ENCODE results near the gene POLR3GL.

The POLR3GL gene

GRCh38 chr1:145983206-145983675, 18.8 kb downstream of the POLR3GL start:
- no peak for DNase-seq (ENCODE audit: low read depth in 1 of 2, low spot score in 1 of 2)
- no peaks in the 10 kb centered on the region for H3K27me3 ChIP-seq (ENCODE audit: insufficient read depth, poor library complexity, severe bottlenecking)
- no peak overlapping the region for H3K4me3 ChIP-seq (replicated peaks; ENCODE audit: insufficient read depth, low read length)
- H3K27ac ChIP-seq (replicated peaks) = peak overlapping the region; percentile 21
- TF ChIP-seq POLR2AphosphoS5 (IDR thresholded peaks at IDR 0.05; ENCODE audit: low read depth) (no peak), SPI1 (IDR thresholded peaks at IDR 0.05; ENCODE audit: borderline replicate concordance, low read depth) (peak; percentile 92), GABPA (IDR thresholded peaks at IDR 0.05; ENCODE audit: low read depth) (no peak)

DNA sequence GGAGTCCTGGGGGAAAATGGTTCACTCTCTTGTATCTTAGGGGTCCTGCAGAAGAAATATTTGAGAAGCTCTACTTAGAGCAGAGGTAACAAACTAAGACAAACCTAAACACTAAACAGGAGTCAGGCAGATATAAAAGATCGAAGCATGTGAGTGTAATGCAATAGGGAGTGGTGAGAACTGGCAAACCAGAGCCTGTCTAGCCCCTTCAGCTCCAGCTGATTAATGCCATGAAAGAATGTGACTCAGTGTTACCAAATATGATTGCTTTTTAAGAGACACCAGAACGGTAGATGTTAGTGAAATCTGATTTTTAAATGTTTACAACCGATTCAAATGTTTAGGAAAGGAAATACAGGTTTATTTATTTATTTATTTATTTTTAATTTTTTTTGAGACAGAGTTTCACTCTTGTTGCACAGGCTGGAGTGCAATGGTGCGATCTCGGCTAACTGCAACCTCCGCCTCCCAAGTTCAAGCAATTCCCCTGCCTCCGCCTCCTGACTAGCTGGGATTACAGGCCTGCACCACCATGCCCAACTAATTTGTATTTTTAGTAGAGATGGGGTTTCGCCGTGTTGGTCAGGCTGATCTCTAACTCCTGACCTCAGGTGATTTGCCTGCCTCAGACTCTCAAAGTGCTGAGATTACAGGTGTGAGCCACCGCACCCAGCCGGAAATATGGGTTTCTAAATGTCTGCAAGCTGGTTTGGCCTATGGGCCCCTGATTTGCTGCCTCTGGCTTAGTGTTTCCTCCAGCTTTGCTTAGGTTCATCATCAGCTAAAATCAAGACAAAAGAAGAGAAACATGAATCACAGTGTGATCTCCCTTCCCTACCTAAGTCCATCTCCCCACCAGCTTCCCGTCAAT, 19.7 kb downstream of the POLR3GL start:
- H3K27ac ChIP-seq (replicated peaks) = peak overlapping the region; percentile 79
- TF ChIP-seq, protein P1, sequence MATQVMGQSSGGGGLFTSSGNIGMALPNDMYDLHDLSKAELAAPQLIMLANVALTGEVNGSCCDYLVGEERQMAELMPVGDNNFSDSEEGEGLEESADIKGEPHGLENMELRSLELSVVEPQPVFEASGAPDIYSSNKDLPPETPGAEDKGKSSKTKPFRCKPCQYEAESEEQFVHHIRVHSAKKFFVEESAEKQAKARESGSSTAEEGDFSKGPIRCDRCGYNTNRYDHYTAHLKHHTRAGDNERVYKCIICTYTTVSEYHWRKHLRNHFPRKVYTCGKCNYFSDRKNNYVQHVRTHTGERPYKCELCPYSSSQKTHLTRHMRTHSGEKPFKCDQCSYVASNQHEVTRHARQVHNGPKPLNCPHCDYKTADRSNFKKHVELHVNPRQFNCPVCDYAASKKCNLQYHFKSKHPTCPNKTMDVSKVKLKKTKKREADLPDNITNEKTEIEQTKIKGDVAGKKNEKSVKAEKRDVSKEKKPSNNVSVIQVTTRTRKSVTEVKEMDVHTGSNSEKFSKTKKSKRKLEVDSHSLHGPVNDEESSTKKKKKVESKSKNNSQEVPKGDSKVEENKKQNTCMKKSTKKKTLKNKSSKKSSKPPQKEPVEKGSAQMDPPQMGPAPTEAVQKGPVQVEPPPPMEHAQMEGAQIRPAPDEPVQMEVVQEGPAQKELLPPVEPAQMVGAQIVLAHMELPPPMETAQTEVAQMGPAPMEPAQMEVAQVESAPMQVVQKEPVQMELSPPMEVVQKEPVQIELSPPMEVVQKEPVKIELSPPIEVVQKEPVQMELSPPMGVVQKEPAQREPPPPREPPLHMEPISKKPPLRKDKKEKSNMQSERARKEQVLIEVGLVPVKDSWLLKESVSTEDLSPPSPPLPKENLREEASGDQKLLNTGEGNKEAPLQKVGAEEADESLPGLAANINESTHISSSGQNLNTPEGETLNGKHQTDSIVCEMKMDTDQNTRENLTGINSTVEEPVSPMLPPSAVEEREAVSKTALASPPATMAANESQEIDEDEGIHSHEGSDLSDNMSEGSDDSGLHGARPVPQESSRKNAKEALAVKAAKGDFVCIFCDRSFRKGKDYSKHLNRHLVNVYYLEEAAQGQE (IDR thresholded peaks at IDR 0.05; ENCODE audit: insufficient replicate concordance, low read depth) = no peak
- no peak for TF ChIP-seq GABPA (IDR thresholded peaks at IDR 0.05; ENCODE audit: low read depth)
- no peak for TF ChIP-seq SPI1 (IDR thresholded peaks at IDR 0.05; ENCODE audit: borderline replicate concordance, low read depth)
- no peak for TF ChIP-seq CTCF (IDR thresholded peaks at IDR 0.05; ENCODE audit: insufficient read depth, low read length)
- TF ChIP-seq POLR2AphosphoS5 (IDR thresholded peaks at IDR 0.05; ENCODE audit: low read depth) = no peak

GRCh38 chr1:145985129-145985501, 20.6 kb downstream of the POLR3GL start:
- Histone ChIP-seq H3K4me3 (replicated peaks; ENCODE audit: insufficient read depth, low read length) (peak overlapping the region; percentile 27; the same call in 1 of the 2 replicates), H3K27ac (replicated peaks) (peak overlapping the region; percentile 79), H3K27me3 (ENCODE audit: insufficient read depth, poor library complexity, severe bottlenecking) (no peaks in the 10 kb centered on the region)
- DNase-seq (ENCODE audit: low read depth in 1 of 2, low spot score in 1 of 2) = no peak
- TF ChIP-seq SPI1 (IDR thresholded peaks at IDR 0.05; ENCODE audit: borderline replicate concordance, low read depth) = no peak
- TF ChIP-seq, protein P1 (IDR thresholded peaks at IDR 0.05; ENCODE audit: insufficient replicate concordance, low read depth) = no peak
- TF ChIP-seq CTCF (IDR thresholded peaks at IDR 0.05; ENCODE audit: insufficient read depth, low read length) = no peak
- TF ChIP-seq GABPA (IDR thresholded peaks at IDR 0.05; ENCODE audit: low read depth) = no peak
- TF ChIP-seq POLR2AphosphoS5 (IDR thresholded peaks at IDR 0.05; ENCODE audit: low read depth) = no peak

More for the DNA sequence above, 19.7 kb downstream of the POLR3GL start:
- no peaks in the 10 kb centered on the region for H3K27me3 ChIP-seq (ENCODE audit: insufficient read depth, poor library complexity, severe bottlenecking)
- no peak overlapping the region for H3K4me3 ChIP-seq (replicated peaks; ENCODE audit: insufficient read depth, low read length)
- DNase-seq (ENCODE audit: low read depth in 1 of 2, low spot score in 1 of 2) = no peak

Data from HL-60 (cell line).